HL-60 (cell line): Measurements from ENCODE around the gene UROD.

Experiments used
- GABPA ChIP-seq: IDR thresholded peaks from 2 replicates; pipeline ENCODE4 v1.6.1; 2012; ENCODE audit warnings: low read depth
- POLR2AphosphoS5 ChIP-seq: IDR thresholded peaks from 2 replicates; pipeline ENCODE4 v1.6.1; 2012; ENCODE audit warnings: low read depth
- SPI1 ChIP-seq: IDR thresholded peaks from 2 replicates; pipeline ENCODE4 v1.6.1; 2012; ENCODE audit warnings: low read depth, mild to moderate bottlenecking, borderline replicate concordance
- TF ChIP-seq, protein P1 (sequence below): IDR thresholded peaks from one replicate; pipeline ENCODE4 v1.5.1; 2011; ENCODE audit warnings: low read length, control low read depth, inconsistent platforms; ENCODE audit not compliant: insufficient read depth
- TF ChIP-seq, protein P2 (sequence below): IDR thresholded peaks from 2 replicates; pipeline ENCODE4 v1.6.1; 2012; ENCODE audit warnings: low read depth; ENCODE audit not compliant: insufficient replicate concordance

DNA sequence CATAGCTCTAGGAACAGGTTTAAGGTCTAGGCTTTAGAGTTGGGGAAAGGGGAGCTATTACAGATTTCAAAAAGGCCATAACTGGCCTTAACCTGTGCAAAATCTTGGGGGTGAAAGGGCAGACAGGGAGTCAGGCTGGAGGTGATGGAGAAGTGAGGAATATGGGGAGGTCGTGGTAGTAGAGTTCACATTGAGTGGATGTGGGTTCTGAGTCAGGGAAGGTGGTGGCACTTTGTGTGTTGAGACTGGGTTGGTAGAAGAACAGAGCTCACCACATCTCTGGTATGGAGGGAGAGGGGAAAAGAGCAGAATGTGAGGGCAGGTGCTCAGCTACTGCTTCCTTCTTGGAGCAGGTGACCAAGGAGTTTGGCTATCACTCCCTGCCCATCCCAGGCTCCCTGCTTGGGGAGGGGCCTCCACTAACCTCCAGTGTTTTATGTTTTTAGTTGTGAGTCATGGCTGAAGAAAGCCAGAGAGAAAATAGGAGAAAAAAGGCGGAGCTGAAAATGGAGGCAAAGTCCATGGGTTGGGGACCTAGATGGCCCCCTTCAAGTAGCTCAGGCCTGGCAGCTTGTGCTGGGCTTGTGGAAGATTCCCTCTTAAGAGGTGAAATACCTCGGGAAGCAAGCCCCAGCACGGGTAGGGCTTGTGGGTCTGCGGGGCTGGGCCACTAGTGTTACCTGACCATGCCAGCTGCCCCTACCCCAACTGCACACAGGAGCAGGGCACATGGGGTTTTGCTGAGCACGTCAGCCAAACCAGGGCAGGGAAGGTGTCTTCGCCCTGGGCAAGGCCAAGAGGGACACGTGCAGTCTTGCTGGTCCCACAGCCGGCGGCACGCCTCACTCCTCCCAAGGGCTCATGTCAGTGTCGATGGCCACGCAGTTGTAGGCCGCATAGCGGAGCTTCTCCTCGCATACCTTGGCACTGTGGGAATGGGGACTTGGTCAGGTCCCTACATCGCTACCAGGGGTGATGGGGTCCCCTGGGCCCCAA, 9.1 kb upstream of the UROD start:
- TF ChIP-seq POLR2AphosphoS5 = no peak
- TF ChIP-seq, protein P1, sequence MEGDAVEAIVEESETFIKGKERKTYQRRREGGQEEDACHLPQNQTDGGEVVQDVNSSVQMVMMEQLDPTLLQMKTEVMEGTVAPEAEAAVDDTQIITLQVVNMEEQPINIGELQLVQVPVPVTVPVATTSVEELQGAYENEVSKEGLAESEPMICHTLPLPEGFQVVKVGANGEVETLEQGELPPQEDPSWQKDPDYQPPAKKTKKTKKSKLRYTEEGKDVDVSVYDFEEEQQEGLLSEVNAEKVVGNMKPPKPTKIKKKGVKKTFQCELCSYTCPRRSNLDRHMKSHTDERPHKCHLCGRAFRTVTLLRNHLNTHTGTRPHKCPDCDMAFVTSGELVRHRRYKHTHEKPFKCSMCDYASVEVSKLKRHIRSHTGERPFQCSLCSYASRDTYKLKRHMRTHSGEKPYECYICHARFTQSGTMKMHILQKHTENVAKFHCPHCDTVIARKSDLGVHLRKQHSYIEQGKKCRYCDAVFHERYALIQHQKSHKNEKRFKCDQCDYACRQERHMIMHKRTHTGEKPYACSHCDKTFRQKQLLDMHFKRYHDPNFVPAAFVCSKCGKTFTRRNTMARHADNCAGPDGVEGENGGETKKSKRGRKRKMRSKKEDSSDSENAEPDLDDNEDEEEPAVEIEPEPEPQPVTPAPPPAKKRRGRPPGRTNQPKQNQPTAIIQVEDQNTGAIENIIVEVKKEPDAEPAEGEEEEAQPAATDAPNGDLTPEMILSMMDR = no peak
- no peak for TF ChIP-seq SPI1
- TF ChIP-seq, protein P2, sequence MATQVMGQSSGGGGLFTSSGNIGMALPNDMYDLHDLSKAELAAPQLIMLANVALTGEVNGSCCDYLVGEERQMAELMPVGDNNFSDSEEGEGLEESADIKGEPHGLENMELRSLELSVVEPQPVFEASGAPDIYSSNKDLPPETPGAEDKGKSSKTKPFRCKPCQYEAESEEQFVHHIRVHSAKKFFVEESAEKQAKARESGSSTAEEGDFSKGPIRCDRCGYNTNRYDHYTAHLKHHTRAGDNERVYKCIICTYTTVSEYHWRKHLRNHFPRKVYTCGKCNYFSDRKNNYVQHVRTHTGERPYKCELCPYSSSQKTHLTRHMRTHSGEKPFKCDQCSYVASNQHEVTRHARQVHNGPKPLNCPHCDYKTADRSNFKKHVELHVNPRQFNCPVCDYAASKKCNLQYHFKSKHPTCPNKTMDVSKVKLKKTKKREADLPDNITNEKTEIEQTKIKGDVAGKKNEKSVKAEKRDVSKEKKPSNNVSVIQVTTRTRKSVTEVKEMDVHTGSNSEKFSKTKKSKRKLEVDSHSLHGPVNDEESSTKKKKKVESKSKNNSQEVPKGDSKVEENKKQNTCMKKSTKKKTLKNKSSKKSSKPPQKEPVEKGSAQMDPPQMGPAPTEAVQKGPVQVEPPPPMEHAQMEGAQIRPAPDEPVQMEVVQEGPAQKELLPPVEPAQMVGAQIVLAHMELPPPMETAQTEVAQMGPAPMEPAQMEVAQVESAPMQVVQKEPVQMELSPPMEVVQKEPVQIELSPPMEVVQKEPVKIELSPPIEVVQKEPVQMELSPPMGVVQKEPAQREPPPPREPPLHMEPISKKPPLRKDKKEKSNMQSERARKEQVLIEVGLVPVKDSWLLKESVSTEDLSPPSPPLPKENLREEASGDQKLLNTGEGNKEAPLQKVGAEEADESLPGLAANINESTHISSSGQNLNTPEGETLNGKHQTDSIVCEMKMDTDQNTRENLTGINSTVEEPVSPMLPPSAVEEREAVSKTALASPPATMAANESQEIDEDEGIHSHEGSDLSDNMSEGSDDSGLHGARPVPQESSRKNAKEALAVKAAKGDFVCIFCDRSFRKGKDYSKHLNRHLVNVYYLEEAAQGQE = no peak
- TF ChIP-seq GABPA = no peak
